NCI-H1417 (cell line): ENCODE data around the gene CUBN.
"Not testable (repeated sequence)": the region's sequence is repeated elsewhere in the genome, so short reads cannot be mapped to it uniquely, and the experiment has no call there.

Experiments used
- DNase-seq, 3 experiments: peaks; one replicate each; lab custom pipeline; 2025; lab: John Stamatoyannopoulos, UW

CUBN gene

DNA sequence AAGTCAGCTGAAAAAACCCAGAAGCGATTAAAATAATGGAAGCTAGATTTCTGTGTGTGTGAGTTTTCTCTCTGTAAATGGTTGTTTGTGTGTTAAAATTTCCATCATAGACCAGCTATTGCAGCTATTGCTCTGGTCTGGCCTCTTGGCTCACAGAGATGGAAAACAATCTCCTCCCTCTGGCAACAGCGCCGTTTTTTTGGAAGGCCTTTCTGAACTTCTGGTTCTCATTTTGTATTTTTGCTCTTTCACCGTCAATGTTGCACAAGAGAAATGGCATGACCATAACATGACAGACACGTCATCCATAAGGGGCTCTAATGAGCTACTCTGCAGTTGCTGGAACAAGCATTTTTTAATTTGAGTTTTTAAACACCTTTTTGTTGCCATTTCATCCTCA lies 91.0 kb downstream of the CUBN start:
- no peak for DNase-seq

- no peak for DNase-seq
These were observed 91.7 kb downstream of the CUBN start for GRCh38 chr10:17037910-17038309.

- no peak for DNase-seq
These were observed 94.2 kb downstream of the CUBN start for GRCh38 chr10:17035446-17035845.

DNA sequence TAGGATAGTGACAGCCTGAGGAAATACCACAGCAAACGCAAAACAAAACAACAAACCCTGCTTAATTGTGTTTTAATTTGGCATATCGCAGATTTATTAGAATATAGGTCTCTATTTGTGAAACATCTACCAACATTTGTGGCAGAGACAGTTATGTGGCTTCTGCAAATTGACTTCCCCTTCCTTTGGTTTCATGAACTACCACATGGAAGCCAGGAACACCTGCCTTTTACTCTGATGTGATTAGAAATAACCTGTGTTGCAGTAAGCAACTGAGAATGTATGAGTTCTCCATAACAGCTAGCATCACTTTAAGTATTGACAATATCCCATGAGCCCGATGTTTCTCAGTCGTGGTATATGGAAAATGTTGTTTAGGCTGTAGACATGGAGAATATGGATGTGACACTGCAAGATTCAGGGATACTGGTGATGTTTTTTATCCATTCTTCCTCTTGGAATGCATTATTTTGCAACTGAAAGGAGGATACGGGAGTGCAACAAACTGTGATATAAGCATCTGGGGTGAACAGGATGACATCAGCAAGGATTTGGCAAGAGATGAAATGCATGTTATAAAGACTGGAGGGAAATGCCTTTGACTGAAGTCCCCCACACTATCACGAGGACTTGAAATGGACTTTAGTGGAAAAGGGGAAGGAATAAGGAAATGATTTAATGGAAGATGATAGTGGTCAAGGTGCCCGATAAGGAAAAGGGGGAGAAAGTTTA lies 95.9 kb downstream of the CUBN start:
- no peak for DNase-seq

GRCh38 chr10:17031637-17032635 lies 97.7 kb downstream of the CUBN start:
- peak in 1 of 3 experiments; percentile 1 for DNase-seq

GRCh38 chr10:17029581-17030271 lies 99.9 kb downstream of the CUBN start:
- no peak for DNase-seq

- no peak for DNase-seq
These were observed 100.4 kb downstream of the CUBN start for GRCh38 chr10:17029239-17029580.

- DNase-seq: no peak
These were observed 100.8 kb downstream of the CUBN start for GRCh38 chr10:17028798-17029197.

DNA sequence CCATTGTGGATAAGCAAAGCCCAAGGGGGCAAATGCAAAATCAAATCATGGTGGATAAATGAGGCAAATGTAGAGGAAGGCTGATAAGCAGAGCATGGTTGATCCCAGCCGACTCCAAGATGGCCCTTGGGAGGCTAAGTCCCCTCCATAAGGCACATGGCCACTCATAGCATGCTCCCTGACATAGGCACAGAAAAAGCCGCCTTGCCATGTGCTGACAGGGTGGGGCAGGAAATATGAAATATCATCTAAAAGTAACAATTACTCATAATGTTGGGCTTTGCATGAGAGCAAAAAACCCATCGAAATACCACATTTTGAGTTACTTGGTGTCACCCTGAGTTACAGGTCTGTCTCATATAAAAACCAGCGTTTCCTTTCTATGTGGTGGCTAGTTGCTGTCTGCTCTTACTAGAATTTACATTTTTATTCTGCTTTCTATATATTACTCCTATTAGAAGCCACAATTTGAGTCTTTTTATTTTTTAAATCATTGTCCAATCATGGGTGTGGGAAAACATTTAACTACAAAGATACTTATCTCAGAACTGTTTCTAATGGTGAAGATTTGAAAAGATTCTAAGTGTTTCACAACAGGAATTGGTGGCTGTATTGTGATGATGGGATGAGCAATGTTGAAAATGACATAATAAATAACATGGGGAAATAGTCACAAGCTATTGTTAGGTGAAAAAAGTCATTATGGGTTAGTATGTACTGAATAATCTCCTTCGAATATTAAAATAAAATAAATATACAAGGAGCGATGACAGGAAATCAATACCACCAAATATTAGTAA lies 102.7 kb downstream of the CUBN start:
- no peak for DNase-seq

GRCh38 chr10:17025444-17026295 lies 103.9 kb downstream of the CUBN start:
- DNase-seq: no peak

- DNase-seq: no peak
These were observed 105.2 kb downstream of the CUBN start for GRCh38 chr10:17024461-17024860.

- no peak for DNase-seq
These were observed 106.0 kb downstream of the CUBN start for GRCh38 chr10:17023386-17024298.

GRCh38 chr10:17022896-17023295 lies 106.7 kb downstream of the CUBN start:
- DNase-seq: no peak

DNA sequence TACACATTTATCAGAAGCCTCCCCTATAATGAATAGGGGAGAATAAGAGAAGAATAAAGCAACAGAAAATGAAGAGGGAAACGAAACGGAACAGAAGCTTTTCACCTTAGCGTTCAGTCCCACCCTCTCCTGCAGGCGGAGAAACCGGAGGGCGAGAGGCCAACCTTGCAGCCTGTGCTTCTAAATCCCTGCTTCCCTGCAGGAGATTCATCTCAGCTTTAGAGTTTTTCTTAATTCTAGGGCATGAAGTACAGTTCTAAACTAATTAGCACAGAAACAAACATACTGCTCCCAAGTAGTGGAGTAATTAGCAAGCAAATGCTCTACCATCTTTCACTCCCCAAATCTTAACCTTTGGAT lies 107.2 kb downstream of the CUBN start:
- DNase-seq: no peak

GRCh38 chr10:17021656-17022465 lies 107.8 kb downstream of the CUBN start:
- DNase-seq: no peak

- no peak for DNase-seq
These were observed 109.9 kb downstream of the CUBN start for GRCh38 chr10:17019696-17020095.

DNA sequence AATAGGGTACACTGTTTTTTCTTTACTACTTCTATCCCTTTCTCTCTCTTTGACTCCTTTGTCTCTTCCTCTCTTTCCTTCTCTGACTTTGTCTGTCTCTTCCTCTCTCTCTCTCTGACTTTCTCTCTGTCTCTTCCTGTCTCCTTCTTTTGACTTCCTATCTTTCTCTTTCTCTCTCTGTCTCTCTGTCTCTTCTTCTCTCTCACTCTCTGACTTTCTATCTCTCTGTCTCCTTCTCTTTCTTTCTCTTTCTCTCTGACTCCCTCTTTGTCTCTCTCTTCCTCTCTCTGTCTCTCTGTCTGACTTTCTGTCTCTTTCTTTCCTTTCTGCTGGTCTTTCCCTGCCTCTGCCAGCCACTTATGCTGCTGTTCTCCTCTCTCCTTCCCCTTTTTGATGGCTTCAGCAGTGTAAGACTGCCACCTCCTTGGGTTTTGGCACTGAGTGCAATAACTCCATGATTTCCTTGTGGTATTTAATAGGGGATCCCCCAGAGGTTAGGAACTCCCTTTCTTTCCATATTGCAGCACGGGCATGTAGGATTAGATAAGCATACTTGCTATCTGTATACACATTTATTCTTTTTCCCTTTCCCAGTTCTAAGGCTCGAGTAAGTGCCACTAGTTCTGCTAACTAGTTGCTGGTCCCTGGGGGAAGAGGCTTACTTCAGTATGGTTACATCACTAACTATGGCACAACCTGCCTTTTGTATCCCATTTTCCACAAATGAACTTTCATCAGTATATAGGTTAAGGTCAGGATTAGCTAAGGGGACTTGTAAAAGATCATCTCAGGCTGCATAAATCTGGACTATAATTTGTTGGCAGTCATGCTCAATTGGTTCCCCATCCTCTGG lies 116.3 kb downstream of the CUBN start:
- DNase-seq: not testable (repeated sequence)

GRCh38 chr10:17012731-17013130 lies 116.9 kb downstream of the CUBN start:
- DNase-seq: not testable (repeated sequence)
